Measurements from ENCODE around the gene TMSB10. TPM values are rescaled to one million over a fixed set of nuclear protein-coding genes. Genes with fewer than 3 reads are reported as not detected.

The TMSB10 gene
- total and polyA plus RNA-seq, 2 donors (not counting 1 experiment from before 2014, with no cell fraction given) = 7,414 to 8,130 TPM

GRCh38 chr2:84884449-84884848, 21.0 kb upstream of the TMSB10 start:
- H3K4me2 ChIP-seq (ENCODE audit: extremely low read depth, insufficient read depth, low read length) = no peak overlapping the region
- no peaks in the 10 kb centered on the region for H3K9me3 ChIP-seq (ENCODE audit: control insufficient read depth, insufficient read depth, low read depth, low read length)
- H3K27me3 ChIP-seq (ENCODE audit: control insufficient read depth, insufficient read depth, low read length) = peaks cover 2% of the 10 kb centered on the region
- no peaks in the 10 kb centered on the region for H4K20me1 ChIP-seq (ENCODE audit: control insufficient read depth, extremely low read depth, insufficient read depth, low read length)
- peaks cover 9% of the 10 kb centered on the region for H3K4me1 ChIP-seq (ENCODE audit: control insufficient read depth, extremely low read depth, insufficient read depth, low read length)
- H3K4me3 ChIP-seq (replicated peaks in 1 of 4; ENCODE audit: control extremely low read depth in 1 of 4, insufficient read depth in 1 of 4, low read depth in 3 of 4, low read length in 4 of 4) = no peak overlapping the region
- no peak overlapping the region for H3K9ac ChIP-seq (ENCODE audit: insufficient read depth, low read length)
- H3K36me3 ChIP-seq (ENCODE audit: control insufficient read depth, insufficient read depth, low read length) = no peaks in the 10 kb centered on the region
- peak in 1 of 2 donors; percentile 59 for DNase-seq (ENCODE audit: low read depth in 2 of 2)
- no peaks in the 10 kb centered on the region for H3K79me2 ChIP-seq (ENCODE audit: control insufficient read depth, insufficient read depth, low read length)
- no peak overlapping the region for H3K27ac ChIP-seq (ENCODE audit: insufficient read depth, low read length)
- no peak overlapping the region for H2AFZ ChIP-seq (ENCODE audit: low read length)
- TF ChIP-seq EZH2 (IDR thresholded peaks at IDR 0.05; ENCODE audit: low read length, missing control alignments) (no peak), CTCF (conservative IDR thresholded peaks at IDR 0.05 in 1 of 2, IDR thresholded peaks at IDR 0.05 in 1 of 2; ENCODE audit: low read depth in 1 of 2, low read length in 2 of 2) (no peak)

GRCh38 chr2:84885111-84885510, 20.3 kb upstream of the TMSB10 start:
- TF ChIP-seq EZH2 (IDR thresholded peaks at IDR 0.05; ENCODE audit: low read length, missing control alignments) = no peak
- no peak for TF ChIP-seq CTCF (conservative IDR thresholded peaks at IDR 0.05 in 1 of 2, IDR thresholded peaks at IDR 0.05 in 1 of 2; ENCODE audit: low read depth in 1 of 2, low read length in 2 of 2)
- H3K4me1 ChIP-seq (ENCODE audit: control insufficient read depth, extremely low read depth, insufficient read depth, low read length) = peaks cover 9% of the 10 kb centered on the region
- no peak overlapping the region for H2AFZ ChIP-seq (ENCODE audit: low read length)
- H3K27ac ChIP-seq (ENCODE audit: insufficient read depth, low read length) = no peak overlapping the region
- H3K9ac ChIP-seq (ENCODE audit: insufficient read depth, low read length) = no peak overlapping the region
- H3K4me2 ChIP-seq (ENCODE audit: extremely low read depth, insufficient read depth, low read length) = no peak overlapping the region
- no peaks in the 10 kb centered on the region for H3K79me2 ChIP-seq (ENCODE audit: control insufficient read depth, insufficient read depth, low read length)
- H3K27me3 ChIP-seq (ENCODE audit: control insufficient read depth, insufficient read depth, low read length) = no peaks in the 10 kb centered on the region
- no peaks in the 10 kb centered on the region for H4K20me1 ChIP-seq (ENCODE audit: control insufficient read depth, extremely low read depth, insufficient read depth, low read length)
- DNase-seq (ENCODE audit: low read depth in 2 of 2) = no peak
- no peak overlapping the region for H3K4me3 ChIP-seq (replicated peaks in 1 of 4; ENCODE audit: control extremely low read depth in 1 of 4, insufficient read depth in 1 of 4, low read depth in 3 of 4, low read length in 4 of 4)
- no peaks in the 10 kb centered on the region for H3K9me3 ChIP-seq (ENCODE audit: control insufficient read depth, insufficient read depth, low read depth, low read length)
- no peaks in the 10 kb centered on the region for H3K36me3 ChIP-seq (ENCODE audit: control insufficient read depth, insufficient read depth, low read length)

GRCh38 chr2:84886791-84887190, 18.7 kb upstream of the TMSB10 start:
- Histone ChIP-seq H3K27me3 (ENCODE audit: control insufficient read depth, insufficient read depth, low read length) (no peaks in the 10 kb centered on the region), H3K79me2 (ENCODE audit: control insufficient read depth, insufficient read depth, low read length) (no peaks in the 10 kb centered on the region), H2AFZ (ENCODE audit: low read length) (no peak overlapping the region), H3K4me2 (ENCODE audit: extremely low read depth, insufficient read depth, low read length) (no peak overlapping the region), H4K20me1 (ENCODE audit: control insufficient read depth, extremely low read depth, insufficient read depth, low read length) (no peaks in the 10 kb centered on the region), H3K4me3 (replicated peaks in 1 of 4; ENCODE audit: control extremely low read depth in 1 of 4, insufficient read depth in 1 of 4, low read depth in 3 of 4, low read length in 4 of 4) (no peak overlapping the region), H3K36me3 (ENCODE audit: control insufficient read depth, insufficient read depth, low read length) (no peaks in the 10 kb centered on the region), H3K9ac (ENCODE audit: insufficient read depth, low read length) (no peak overlapping the region), H3K27ac (ENCODE audit: insufficient read depth, low read length) (no peak overlapping the region), H3K4me1 (ENCODE audit: control insufficient read depth, extremely low read depth, insufficient read depth, low read length) (peaks cover 9% of the 10 kb centered on the region), H3K9me3 (ENCODE audit: control insufficient read depth, insufficient read depth, low read depth, low read length) (no peaks in the 10 kb centered on the region)
- DNase-seq (ENCODE audit: low read depth in 2 of 2) = no peak
- TF ChIP-seq EZH2 (IDR thresholded peaks at IDR 0.05; ENCODE audit: low read length, missing control alignments) (no peak), CTCF (conservative IDR thresholded peaks at IDR 0.05 in 1 of 2, IDR thresholded peaks at IDR 0.05 in 1 of 2; ENCODE audit: low read depth in 1 of 2, low read length in 2 of 2) (no peak)
